GM12891 (cell line): ENCODE data around the gene ZBTB20.

Experiments used
- POLR2A ChIP-seq: IDR thresholded peaks from 2 replicates; pipeline ENCODE4 v1.6.1; 2011; ENCODE audit warnings: low read depth, low read length, control low read depth
- SPI1 ChIP-seq: IDR thresholded peaks from 2 replicates; pipeline ENCODE4 v1.6.1; 2011; ENCODE audit warnings: low read depth, low read length, control low read depth
- TAF1 ChIP-seq: IDR thresholded peaks from 2 replicates; pipeline ENCODE4 v1.6.1; 2011; ENCODE audit warnings: low read depth, low read length, control low read depth

DNA sequence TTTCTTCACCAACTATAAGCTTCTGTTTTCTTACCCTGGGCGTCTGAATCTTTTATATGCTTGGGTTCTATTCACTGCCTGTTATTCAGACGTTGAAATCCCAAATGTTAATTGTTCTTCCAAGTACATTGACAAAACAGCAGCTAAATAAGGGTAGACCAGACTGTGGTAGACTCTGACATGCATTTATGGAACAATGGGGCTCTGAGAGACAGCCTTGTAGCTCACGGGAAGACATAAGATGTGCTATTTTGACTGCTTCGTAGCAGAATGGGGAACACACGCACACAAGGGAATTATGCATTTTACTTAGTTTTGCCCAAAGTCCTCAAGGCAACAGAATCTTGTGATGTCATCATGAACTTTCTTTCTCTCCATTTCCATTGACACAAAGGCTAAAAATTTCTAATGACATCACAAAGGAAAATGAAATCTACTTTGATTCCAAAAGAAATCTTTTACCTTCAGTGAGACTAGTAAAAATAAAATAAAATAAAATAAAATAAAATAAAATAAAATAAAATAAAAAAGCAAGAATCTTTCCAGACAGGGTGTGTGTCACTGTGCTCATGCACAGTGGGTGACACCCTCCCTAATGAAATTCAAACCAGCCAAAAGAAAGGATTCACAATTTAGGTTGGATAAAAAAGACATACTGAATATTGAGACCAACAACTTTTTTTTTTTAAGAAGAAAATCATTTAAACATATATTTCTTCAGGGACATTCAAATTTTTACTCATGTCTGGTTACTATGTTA, 346.6 kb downstream of the ZBTB20 start:
- TF ChIP-seq SPI1 (no peak), POLR2A (no peak), TAF1 (no peak)
